Esophagus squamous epithelium (tissue), 5 donors: ENCODE results near the gene ZC3H12A. TPM values are rescaled to one million over a fixed set of nuclear protein-coding genes. Genes with fewer than 3 reads are reported as not detected.

Source experiments
- DNase-seq: peaks from one replicate; lab custom pipeline; 2025; lab: John Stamatoyannopoulos, UW
- H3K27ac ChIP-seq, 4 donors: fragments of 200-600 bp; sonication (generic); one replicate each; pipeline ENCODE4 v1.5.1; 2016 to 2019; ENCODE audit warnings: mild to moderate bottlenecking in 1 of 4
- H3K27me3 ChIP-seq, 4 donors: fragments of 200-600 bp; sonication (generic); 1 replicate in 3 of 4; 2 replicates in 1 of 4; pipeline versions ENCODE4 v1.5.1 to v1.6.0; 2017 to 2021; ENCODE audit warnings: antibody characterized with exemption in 1 of 4
- H3K36me3 ChIP-seq, 3 donors: fragments of 200-600 bp; sonication (generic); one replicate each; pipeline ENCODE4 v1.5.1; 2016 to 2019
- H3K4me1 ChIP-seq, 3 donors: fragments of 200-600 bp; sonication (generic); one replicate each; pipeline ENCODE4 v1.5.1; 2017 to 2019
- H3K4me3 ChIP-seq, 4 donors: fragments of 200-600 bp; sonication (generic); 1 replicate in 3 of 4; 2 replicates in 1 of 4; pipeline ENCODE4 v1.5.1; 2016 to 2019; ENCODE audit warnings: mild to moderate bottlenecking in 2 of 4, moderate library complexity in 1 of 4
- H3K9me3 ChIP-seq, 3 donors: fragments of 200-600 bp; sonication (generic); one replicate each; pipeline ENCODE4 v1.5.1; 2016 to 2019
- POLR2A ChIP-seq, 4 donors: fragments of 450-650 bp; IDR thresholded peaks; one replicate each; pipeline ENCODE4 v1.6.1; 2017; ENCODE audit warnings: antibody characterized with exemption in 4 of 4, mild to moderate bottlenecking in 4 of 4, moderate library complexity in 3 of 4
- WGBS, 2 donors: methylation state at CpG; one replicate each; pipeline ENCODE4 v1.1.5; 2018; 5-methylcytosine and 5-hydroxymethylcytosine counted together
- intact Hi-C: fragments of 100-400 bp; cut with DNase I; formaldehyde crosslinking; loops from one replicate; pipeline ENCODE4 v1.15.0; 2022
- total RNA-seq, 4 donors: library from RNA; depleted of rRNA; stranded (reverse); fragments of >200 nt; gene quantifications; one replicate each; pipeline ENCODE4 v1.1.0, GENCODE V29; 2016
- TF ChIP-seq, protein P1 (sequence below), 6 experiments: fragments of 450-650 bp in 4 of 6; fragments of 200-600 bp in 2 of 6; sonication (generic) in 2 of 6; IDR thresholded peaks; one replicate each; pipeline ENCODE4 v1.5.1; 2016 to 2019; ENCODE audit warnings: antibody characterized with exemption in 6 of 6, mild to moderate bottlenecking in 4 of 6, moderate library complexity in 4 of 6
- donor health status: DM: yes; HTN: yes; CAD: no.

ZC3H12A gene
- total RNA-seq, 4 donors from 2014 or later: 11.6 to 132 (median 49.0) TPM

DNA sequence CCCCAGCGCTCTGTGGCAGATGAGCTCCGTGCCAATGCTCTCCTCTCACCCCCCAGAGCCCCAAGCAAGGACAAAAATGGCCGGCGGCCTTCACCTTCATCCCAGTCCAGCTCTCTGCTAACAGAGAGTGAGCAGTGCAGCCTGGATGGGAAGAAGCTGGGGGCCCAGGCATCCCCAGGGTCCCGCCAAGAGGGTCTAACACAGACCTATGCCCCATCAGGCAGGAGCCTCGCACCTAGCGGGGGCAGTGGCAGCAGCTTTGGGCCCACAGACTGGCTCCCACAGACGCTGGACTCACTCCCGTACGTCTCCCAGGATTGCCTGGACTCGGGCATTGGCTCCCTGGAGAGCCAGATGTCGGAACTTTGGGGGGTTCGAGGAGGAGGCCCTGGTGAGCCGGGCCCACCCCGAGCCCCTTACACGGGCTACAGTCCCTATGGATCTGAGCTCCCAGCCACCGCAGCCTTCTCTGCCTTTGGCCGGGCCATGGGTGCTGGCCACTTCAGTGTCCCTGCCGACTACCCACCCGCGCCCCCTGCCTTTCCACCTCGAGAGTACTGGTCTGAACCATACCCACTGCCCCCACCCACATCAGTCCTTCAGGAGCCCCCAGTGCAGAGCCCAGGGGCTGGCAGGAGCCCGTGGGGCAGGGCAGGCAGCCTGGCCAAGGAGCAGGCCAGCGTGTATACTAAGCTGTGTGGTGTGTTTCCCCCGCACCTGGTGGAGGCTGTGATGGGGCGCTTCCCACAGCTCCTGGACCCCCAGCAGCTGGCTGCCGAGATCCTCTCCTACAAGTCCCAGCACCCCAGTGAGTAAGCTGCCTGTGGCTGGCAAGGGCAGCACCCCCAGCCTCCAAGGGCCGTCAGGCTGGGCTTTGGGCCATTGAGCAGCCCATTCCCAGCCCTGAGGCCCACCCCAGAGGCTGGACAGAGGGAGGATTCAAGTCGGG, 8.7 kb downstream of the ZC3H12A start:
- Histone ChIP-seq H3K27ac (peak overlapping the region; percentile 78 to 89 (median 81)), H3K4me1 (peaks cover 56 to 94% (median 74%) of the 10 kb centered on the region in 3 donors), H3K36me3 (peaks cover 35 to 58% (median 36%) of the 10 kb centered on the region in 3 donors), H3K9me3 (no peaks in the 10 kb centered on the region), H3K27me3 (no peaks in the 10 kb centered on the region), H3K4me3 (no peak overlapping the region)
- TF ChIP-seq POLR2A (IDR thresholded peaks at IDR 0.05): no peak
- TF ChIP-seq, protein P1, sequence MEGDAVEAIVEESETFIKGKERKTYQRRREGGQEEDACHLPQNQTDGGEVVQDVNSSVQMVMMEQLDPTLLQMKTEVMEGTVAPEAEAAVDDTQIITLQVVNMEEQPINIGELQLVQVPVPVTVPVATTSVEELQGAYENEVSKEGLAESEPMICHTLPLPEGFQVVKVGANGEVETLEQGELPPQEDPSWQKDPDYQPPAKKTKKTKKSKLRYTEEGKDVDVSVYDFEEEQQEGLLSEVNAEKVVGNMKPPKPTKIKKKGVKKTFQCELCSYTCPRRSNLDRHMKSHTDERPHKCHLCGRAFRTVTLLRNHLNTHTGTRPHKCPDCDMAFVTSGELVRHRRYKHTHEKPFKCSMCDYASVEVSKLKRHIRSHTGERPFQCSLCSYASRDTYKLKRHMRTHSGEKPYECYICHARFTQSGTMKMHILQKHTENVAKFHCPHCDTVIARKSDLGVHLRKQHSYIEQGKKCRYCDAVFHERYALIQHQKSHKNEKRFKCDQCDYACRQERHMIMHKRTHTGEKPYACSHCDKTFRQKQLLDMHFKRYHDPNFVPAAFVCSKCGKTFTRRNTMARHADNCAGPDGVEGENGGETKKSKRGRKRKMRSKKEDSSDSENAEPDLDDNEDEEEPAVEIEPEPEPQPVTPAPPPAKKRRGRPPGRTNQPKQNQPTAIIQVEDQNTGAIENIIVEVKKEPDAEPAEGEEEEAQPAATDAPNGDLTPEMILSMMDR (IDR thresholded peaks at IDR 0.05): no peak
- DNase-seq: no peak
- intact Hi-C loops: no loop called here
- 82 to 85% methylated on average over 11 to 14 of the region's 29 CpGs for WGBS, 2 donors

- Histone ChIP-seq H3K4me3 (no peak overlapping the region), H3K36me3 (peaks cover 35 to 58% (median 36%) of the 10 kb centered on the region in 3 donors), H3K9me3 (no peaks in the 10 kb centered on the region), H3K4me1 (peaks cover 50 to 87% (median 66%) of the 10 kb centered on the region in 3 donors), H3K27me3 (no peaks in the 10 kb centered on the region), H3K27ac (peak overlapping the region; percentile 78 to 89 (median 81))
- TF ChIP-seq, protein P1 (IDR thresholded peaks at IDR 0.05): no peak
- no peak for TF ChIP-seq POLR2A (IDR thresholded peaks at IDR 0.05)
- WGBS, 2 donors: 60 to 64% methylated on average over 7 to 15 of the region's 15 CpGs
- no peak for DNase-seq
- intact Hi-C loops: no loop called here
Measured at GRCh38 chr1:37483785-37484184, 9.4 kb downstream of the ZC3H12A start.

DNA sequence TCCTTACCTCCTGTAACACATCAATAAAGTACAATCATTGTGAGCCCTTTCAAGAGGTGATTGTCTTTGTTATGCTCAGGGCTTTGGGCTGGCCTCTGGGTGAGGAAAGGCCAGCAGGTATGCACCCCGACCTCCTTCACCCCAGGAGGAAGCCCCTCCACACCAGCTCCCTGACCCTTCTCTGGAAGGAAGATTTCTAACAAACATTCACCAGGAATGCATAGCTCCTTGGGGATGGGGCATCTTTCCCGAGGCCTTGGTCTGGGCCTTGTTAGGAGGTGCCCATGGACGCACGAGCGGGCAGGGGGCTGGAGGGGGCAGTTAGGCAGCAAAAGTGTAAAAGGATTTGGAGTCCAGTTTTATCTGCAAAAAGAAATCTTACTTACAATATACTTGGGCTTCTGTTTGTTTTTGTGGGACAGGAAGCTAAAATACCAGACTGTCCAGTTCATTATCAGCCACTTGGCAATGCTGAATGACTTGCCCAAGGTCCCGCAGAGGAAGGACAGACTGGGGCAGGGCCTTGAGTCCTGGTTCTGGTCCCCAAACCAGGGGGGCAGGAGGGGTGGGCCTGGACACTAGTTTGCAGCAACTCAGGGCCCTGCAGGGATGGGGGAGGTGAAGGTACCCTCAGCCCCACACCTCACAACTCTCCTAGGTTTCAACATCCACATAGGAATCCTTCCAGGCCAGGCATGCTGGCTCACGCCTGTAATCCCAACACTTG, 10.1 kb downstream of the ZC3H12A start:
- H3K36me3 ChIP-seq: peaks cover 35 to 65% (median 36%) of the 10 kb centered on the region in 3 donors
- intact Hi-C loops: loop anchor here (5.0 kb wide), 1 partner anchor 32 kb away; no protein-coding TSS in a partner anchor
- TF ChIP-seq, protein P1 (IDR thresholded peaks at IDR 0.05): no peak
- no peak for TF ChIP-seq POLR2A (IDR thresholded peaks at IDR 0.05)

DNA sequence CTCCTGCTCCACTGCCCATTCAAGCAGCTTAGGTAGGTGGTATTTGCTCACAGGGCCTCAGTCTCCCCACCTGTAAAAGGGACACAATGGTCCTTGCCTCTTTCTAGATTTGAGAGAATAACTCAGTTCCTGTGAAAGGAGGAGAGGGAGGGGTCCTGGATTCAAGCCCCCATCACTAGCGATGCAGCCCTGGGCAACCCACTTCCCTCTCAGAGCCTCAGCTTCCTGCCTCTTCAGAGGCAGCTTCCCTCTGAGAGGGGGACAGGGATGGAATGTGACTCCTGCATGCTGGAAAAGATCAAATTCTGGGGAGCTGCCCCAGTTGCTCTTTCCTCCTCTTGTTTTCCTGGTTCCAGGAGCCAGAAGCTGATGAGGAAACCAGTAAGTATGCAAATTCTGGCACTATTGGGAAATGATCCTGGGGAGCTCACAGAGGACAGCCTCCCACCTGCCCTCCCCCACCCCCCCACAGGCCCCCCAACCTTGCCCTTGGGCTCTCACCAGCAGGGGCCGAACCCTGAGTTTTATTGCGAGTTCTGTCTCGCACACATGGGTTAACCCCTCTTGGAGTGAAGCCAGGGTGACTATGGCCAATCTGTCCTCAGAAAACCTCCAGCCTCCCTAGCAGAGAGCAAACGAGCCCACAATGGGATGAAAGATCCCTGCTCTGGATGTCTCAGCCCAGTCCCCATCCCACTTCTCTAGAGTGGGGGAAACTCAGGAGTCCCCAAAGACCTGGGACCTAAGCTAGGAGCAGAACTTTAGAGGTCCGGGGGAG, 11.7 kb downstream of the ZC3H12A start:
- DNase-seq: no peak
- TF ChIP-seq, protein P1 (IDR thresholded peaks at IDR 0.05): no peak
- TF ChIP-seq POLR2A (IDR thresholded peaks at IDR 0.05): no peak
- 48 to 71% methylated on average over 1 to 3 of the region's 6 CpGs for WGBS, 2 donors
- Histone ChIP-seq H3K9me3 (no peaks in the 10 kb centered on the region), H3K36me3 (peaks cover 27 to 68% (median 37%) of the 10 kb centered on the region in 3 donors), H3K27me3 (no peaks in the 10 kb centered on the region), H3K4me3 (no peak overlapping the region), H3K4me1 (peaks cover 34 to 64% (median 46%) of the 10 kb centered on the region in 3 donors), H3K27ac (peak overlapping the region; percentile 78 to 89 (median 81))
- intact Hi-C loops: loop anchor here (5.0 kb wide), 1 partner anchor 34 kb away; no protein-coding TSS in a partner anchor

More for the DNA sequence above, 10.1 kb downstream of the ZC3H12A start:
- H3K27me3 ChIP-seq: no peaks in the 10 kb centered on the region
- H3K4me3 ChIP-seq: no peak overlapping the region
- WGBS, 2 donors: 66 to 67% methylated on average over 4 to 6 of the region's 7 CpGs
- no peaks in the 10 kb centered on the region for H3K9me3 ChIP-seq
- H3K27ac ChIP-seq: peak overlapping the region; percentile 78 to 89 (median 81)
- peaks cover 43 to 80% (median 60%) of the 10 kb centered on the region in 3 donors for H3K4me1 ChIP-seq
- no peak for DNase-seq
